Activated naive CD8-positive, alpha-beta T cell treated with anti-CD3 and anti-CD28 coated beads, Interleukin-2, amount 50 U/mL, for 16 hours (primary cell): ENCODE results near the gene TUSC1.
"Not testable (repeated sequence)": the region's sequence is repeated elsewhere in the genome, so short reads cannot be mapped to it uniquely, and the experiment has no call there.

Experiments used
- DNase-seq: peaks from one replicate; pipeline ENCODE4 v3.0.0-alpha.2; 2020; ENCODE audit warnings: low read depth, low spot score

Gene TUSC1

GRCh38 chr9:25678147-25678666 lies at the start of gene TUSC1:
TSS of gene TUSC1 (minus strand) at chr9:25678444. CDS start at chr9:25678312, 132 bp downstream.
- DNase-seq = no peak

GRCh38 chr9:25726871-25727410 lies 48.7 kb upstream of the TUSC1 start:
- DNase-seq = no peak

- DNase-seq = no peak
Observed at GRCh38 chr9:25724424-25724823, 46.2 kb upstream of the TUSC1 start.

- DNase-seq = no peak
Observed at GRCh38 chr9:25716220-25716872, 38.1 kb upstream of the TUSC1 start.

GRCh38 chr9:25709941-25710340 lies 31.7 kb upstream of the TUSC1 start:
- no peak for DNase-seq

- DNase-seq = no peak
Observed at GRCh38 chr9:25704800-25705199, 26.6 kb upstream of the TUSC1 start.

- no peak for DNase-seq
Observed at GRCh38 chr9:25703701-25704357, 25.6 kb upstream of the TUSC1 start.

GRCh38 chr9:25702536-25702935 lies 24.3 kb upstream of the TUSC1 start:
- no peak for DNase-seq

- DNase-seq = not testable (repeated sequence)
Observed at GRCh38 chr9:25700899-25701298, 22.7 kb upstream of the TUSC1 start.

- no peak for DNase-seq
Observed at GRCh38 chr9:25700430-25700829, 22.2 kb upstream of the TUSC1 start.

- no peak for DNase-seq
Observed at GRCh38 chr9:25691786-25692185, 13.5 kb upstream of the TUSC1 start.

GRCh38 chr9:25684321-25684720 lies 6.1 kb upstream of the TUSC1 start:
- no peak for DNase-seq

- no peak for DNase-seq
Observed at GRCh38 chr9:25681266-25681665, 3.0 kb upstream of the TUSC1 start.

- no peak for DNase-seq
Observed at GRCh38 chr9:25678846-25679360, 659 bp upstream of the TUSC1 start.

- DNase-seq = no peak
Observed at GRCh38 chr9:25677301-25678146, 720 bp downstream of the TUSC1 start.

- DNase-seq = not testable (repeated sequence)
Observed at GRCh38 chr9:25675858-25676257, 2.4 kb downstream of the TUSC1 start.

- DNase-seq = no peak
Observed at GRCh38 chr9:25658571-25658970, 19.7 kb downstream of the TUSC1 start.

GRCh38 chr9:25654417-25654816 lies 23.8 kb downstream of the TUSC1 start:
- DNase-seq = no peak

GRCh38 chr9:25648116-25648515 lies 30.1 kb downstream of the TUSC1 start:
- DNase-seq = no peak

GRCh38 chr9:25636026-25636425 lies 42.2 kb downstream of the TUSC1 start:
- no peak for DNase-seq

GRCh38 chr9:25629231-25629630 lies 49.0 kb downstream of the TUSC1 start:
- DNase-seq = no peak
